Measurements from ENCODE around the gene SNN.

Gene SNN

DNA sequence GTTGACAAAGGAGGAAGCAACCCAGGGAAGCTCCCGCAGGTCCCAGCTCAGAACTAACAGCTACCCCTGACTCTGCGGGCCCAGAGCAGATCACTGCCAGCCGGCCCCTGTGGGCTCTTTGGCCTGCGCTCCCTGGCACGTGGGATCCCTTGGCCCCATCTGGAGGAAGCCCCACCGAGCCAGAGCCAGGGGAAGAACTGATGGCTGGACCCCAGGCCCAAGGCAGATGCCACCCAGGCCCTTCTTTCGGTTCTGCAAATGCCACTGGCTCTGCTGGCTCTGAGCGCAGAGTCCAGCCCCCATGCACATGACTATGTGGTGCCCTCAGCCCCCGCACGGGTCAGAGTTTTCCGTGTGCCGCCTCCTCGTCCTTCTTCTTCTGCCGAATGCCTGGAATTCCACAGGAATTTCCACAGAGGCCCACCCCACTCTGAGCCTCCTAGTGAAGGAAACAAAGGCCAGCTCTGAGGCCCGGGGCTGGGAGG, 35.8 kb upstream of the SNN start:
- TF ChIP-seq CTCF (IDR thresholded peaks at IDR 0.05; ENCODE audit: low read depth, low read length) = no peak
- H3K36me3 ChIP-seq = no peaks in the 10 kb centered on the region
- no peak overlapping the region for H3K27ac ChIP-seq
- H3K4me3 ChIP-seq (ENCODE audit: low read depth, low read length) = no peak overlapping the region
- no peaks in the 10 kb centered on the region for H3K27me3 ChIP-seq (ENCODE audit: insufficient read depth, low read depth, severe bottlenecking)
- no peak for DNase-seq
- H3K9me3 ChIP-seq (ENCODE audit: severe bottlenecking) = no peaks in the 10 kb centered on the region

DNA sequence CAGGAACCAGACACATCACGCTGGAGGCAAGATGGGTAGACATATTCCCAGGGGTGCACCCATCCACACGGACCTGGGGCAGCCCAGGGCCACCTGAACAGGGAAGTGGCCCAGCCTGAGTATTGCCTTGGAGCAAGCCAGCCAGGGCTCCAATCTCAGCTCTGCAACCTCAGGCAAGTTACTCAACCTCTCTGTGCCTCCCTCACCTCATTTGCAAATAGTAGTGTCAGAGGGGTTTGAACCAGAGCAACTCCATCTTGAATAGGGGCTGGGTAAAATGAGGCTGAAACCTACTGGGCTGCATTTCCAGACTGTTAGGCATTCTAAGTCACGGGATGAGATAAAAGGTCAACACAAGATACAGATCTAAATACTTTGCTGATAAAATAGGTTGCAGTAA, 35.1 kb upstream of the SNN start:
- TF ChIP-seq CTCF (IDR thresholded peaks at IDR 0.05; ENCODE audit: low read depth, low read length) = no peak
- no peaks in the 10 kb centered on the region for H3K9me3 ChIP-seq (ENCODE audit: severe bottlenecking)
- DNase-seq = no peak
- no peaks in the 10 kb centered on the region for H3K36me3 ChIP-seq
- H3K27ac ChIP-seq = no peak overlapping the region
- no peak overlapping the region for H3K4me3 ChIP-seq (ENCODE audit: low read depth, low read length)
- no peaks in the 10 kb centered on the region for H3K27me3 ChIP-seq (ENCODE audit: insufficient read depth, low read depth, severe bottlenecking)

- no peak for TF ChIP-seq CTCF (IDR thresholded peaks at IDR 0.05; ENCODE audit: low read depth, low read length)
- H3K27me3 ChIP-seq (ENCODE audit: insufficient read depth, low read depth, severe bottlenecking) = no peaks in the 10 kb centered on the region
- no peak for DNase-seq
- H3K9me3 ChIP-seq (ENCODE audit: severe bottlenecking) = no peaks in the 10 kb centered on the region
- H3K4me3 ChIP-seq (ENCODE audit: low read depth, low read length) = no peak overlapping the region
- no peak overlapping the region for H3K27ac ChIP-seq
- H3K36me3 ChIP-seq = no peaks in the 10 kb centered on the region
Observed at GRCh38 chr16:11634312-11634711, 33.9 kb upstream of the SNN start.

GRCh38 chr16:11635113-11635652, 33.1 kb upstream of the SNN start:
- no peak for TF ChIP-seq CTCF (IDR thresholded peaks at IDR 0.05; ENCODE audit: low read depth, low read length)
- Histone ChIP-seq H3K4me3 (ENCODE audit: low read depth, low read length) (no peak overlapping the region), H3K9me3 (ENCODE audit: severe bottlenecking) (no peaks in the 10 kb centered on the region), H3K36me3 (no peaks in the 10 kb centered on the region), H3K27ac (no peak overlapping the region), H3K27me3 (ENCODE audit: insufficient read depth, low read depth, severe bottlenecking) (no peaks in the 10 kb centered on the region)
- DNase-seq = no peak

GRCh38 chr16:11635679-11636171, 32.5 kb upstream of the SNN start:
- TF ChIP-seq CTCF (IDR thresholded peaks at IDR 0.05; ENCODE audit: low read depth, low read length) = no peak
- H3K27ac ChIP-seq = no peak overlapping the region
- H3K9me3 ChIP-seq (ENCODE audit: severe bottlenecking) = no peaks in the 10 kb centered on the region
- no peak for DNase-seq
- H3K36me3 ChIP-seq = no peaks in the 10 kb centered on the region
- H3K4me3 ChIP-seq (ENCODE audit: low read depth, low read length) = no peak overlapping the region
- H3K27me3 ChIP-seq (ENCODE audit: insufficient read depth, low read depth, severe bottlenecking) = no peaks in the 10 kb centered on the region

- no peak overlapping the region for H3K27ac ChIP-seq
- H3K27me3 ChIP-seq (ENCODE audit: insufficient read depth, low read depth, severe bottlenecking) = no peaks in the 10 kb centered on the region
- TF ChIP-seq CTCF (IDR thresholded peaks at IDR 0.05; ENCODE audit: low read depth, low read length) = no peak
- H3K4me3 ChIP-seq (ENCODE audit: low read depth, low read length) = no peak overlapping the region
- H3K36me3 ChIP-seq = no peaks in the 10 kb centered on the region
- H3K9me3 ChIP-seq (ENCODE audit: severe bottlenecking) = no peaks in the 10 kb centered on the region
- no peak for DNase-seq
Observed at GRCh38 chr16:11636172-11636721, 32.0 kb upstream of the SNN start.
